Measurements from ENCODE around the gene GDPD5.

GDPD5 gene

GRCh38 chr11:75510004-75510722, 15.6 kb downstream of the GDPD5 start:
- TF ChIP-seq CTCF (IDR thresholded peaks at IDR 0.05; ENCODE audit: borderline replicate concordance, insufficient read depth, low read depth, low read length), result no peak
- H3K4me3 ChIP-seq (ENCODE audit: low read depth, low read length), result no peak overlapping the region

- H3K4me3 ChIP-seq (ENCODE audit: low read depth, low read length), result no peak overlapping the region
- TF ChIP-seq CTCF (IDR thresholded peaks at IDR 0.05; ENCODE audit: borderline replicate concordance, insufficient read depth, low read depth, low read length), result no peak
These were observed 16.6 kb downstream of the GDPD5 start for GRCh38 chr11:75509020-75509720.

- no peak for TF ChIP-seq CTCF (IDR thresholded peaks at IDR 0.05; ENCODE audit: borderline replicate concordance, insufficient read depth, low read depth, low read length)
- no peak overlapping the region for H3K4me3 ChIP-seq (ENCODE audit: low read depth, low read length)
These were observed 17.6 kb downstream of the GDPD5 start for GRCh38 chr11:75508051-75508561.

GRCh38 chr11:75507571-75507970, 18.2 kb downstream of the GDPD5 start:
- H3K4me3 ChIP-seq (ENCODE audit: low read depth, low read length), result no peak overlapping the region

GRCh38 chr11:75506827-75507226, 18.9 kb downstream of the GDPD5 start:
- no peak for TF ChIP-seq CTCF (IDR thresholded peaks at IDR 0.05; ENCODE audit: borderline replicate concordance, insufficient read depth, low read depth, low read length)
- no peak overlapping the region for H3K4me3 ChIP-seq (ENCODE audit: low read depth, low read length)

More at GRCh38 chr11:75507571-75507970, 18.2 kb downstream of the GDPD5 start:
- no peak for TF ChIP-seq CTCF (IDR thresholded peaks at IDR 0.05; ENCODE audit: borderline replicate concordance, insufficient read depth, low read depth, low read length)

GRCh38 chr11:75505916-75506692, 19.6 kb downstream of the GDPD5 start:
- no peak for TF ChIP-seq CTCF (IDR thresholded peaks at IDR 0.05; ENCODE audit: borderline replicate concordance, insufficient read depth, low read depth, low read length)
- no peak overlapping the region for H3K4me3 ChIP-seq (ENCODE audit: low read depth, low read length)

Measured in GM12875 (cell line).